ENCODE results near the gene KRTAP12-4. TPM values are rescaled to one million over a fixed set of nuclear protein-coding genes. Genes with fewer than 3 reads are reported as not detected.

KRTAP12-4 gene
- polyA plus RNA-seq, 1 donor from 2014 or later = not detected

GRCh38 chr21:44658913-44659595, 4.6 kb upstream of the KRTAP12-4 start:
- no peak overlapping the region for H3K27ac ChIP-seq (ENCODE audit: low read length)
- H4K20me1 ChIP-seq (ENCODE audit: insufficient read depth) = no peaks in the 10 kb centered on the region
- H3K9ac ChIP-seq (ENCODE audit: low read length) = no peak overlapping the region
- TF ChIP-seq TAF1 (IDR thresholded peaks at IDR 0.05; ENCODE audit: low read depth) (no peak), CTCF (IDR thresholded peaks at IDR 0.05; ENCODE audit: poor library complexity, severe bottlenecking) (no peak), SMC3 (conservative IDR thresholded peaks at IDR 0.05; ENCODE audit: poor library complexity) (no peak), EP300 (conservative IDR thresholded peaks at IDR 0.05; ENCODE audit: poor library complexity, severe bottlenecking) (no peak), POLR2AphosphoS5 (IDR thresholded peaks at IDR 0.05) (no peak), RAD21 (conservative IDR thresholded peaks at IDR 0.05) (no peak), REST (IDR thresholded peaks at IDR 0.05; ENCODE audit: borderline replicate concordance) (no peak), MXI1 (conservative IDR thresholded peaks at IDR 0.05; ENCODE audit: poor library complexity, severe bottlenecking) (no peak), EZH2 (IDR thresholded peaks at IDR 0.05; ENCODE audit: borderline replicate concordance, insufficient read depth, low read length, poor library complexity, severe bottlenecking) (no peak)
- no peaks in the 10 kb centered on the region for H3K79me2 ChIP-seq (replicated peaks; ENCODE audit: insufficient read depth, low read length)
- no peak overlapping the region for H3K4me3 ChIP-seq (ENCODE audit: low read length)
- H3F3A ChIP-seq (ENCODE audit: insufficient read depth, low read length, poor library complexity, severe bottlenecking) = no peaks in the 10 kb centered on the region
- H3K4me2 ChIP-seq (ENCODE audit: low read length) = no peak overlapping the region
- H3K36me3 ChIP-seq (ENCODE audit: insufficient read depth, low read length) = no peaks in the 10 kb centered on the region
- H2AFZ ChIP-seq (ENCODE audit: low read depth, low read length) = no peak overlapping the region
- no peaks in the 10 kb centered on the region for H3K27me3 ChIP-seq (ENCODE audit: insufficient read depth, low read depth, low read length)
- H3K9me2 ChIP-seq (ENCODE audit: insufficient read depth, low read length) = no peaks in the 10 kb centered on the region
- H3K9me3 ChIP-seq (ENCODE audit: low read length) = no peaks in the 10 kb centered on the region

GRCh38 chr21:44658541-44658910, 4.1 kb upstream of the KRTAP12-4 start:
- no peaks in the 10 kb centered on the region for H3F3A ChIP-seq (ENCODE audit: insufficient read depth, low read length, poor library complexity, severe bottlenecking)
- no peaks in the 10 kb centered on the region for H4K20me1 ChIP-seq (ENCODE audit: insufficient read depth)
- no peak overlapping the region for H3K9ac ChIP-seq (ENCODE audit: low read length)
- no peaks in the 10 kb centered on the region for H3K27me3 ChIP-seq (ENCODE audit: insufficient read depth, low read depth, low read length)
- H3K4me3 ChIP-seq (ENCODE audit: low read length) = no peak overlapping the region
- no peaks in the 10 kb centered on the region for H3K9me2 ChIP-seq (ENCODE audit: insufficient read depth, low read length)
- TF ChIP-seq REST (IDR thresholded peaks at IDR 0.05; ENCODE audit: borderline replicate concordance) (no peak), TAF1 (IDR thresholded peaks at IDR 0.05; ENCODE audit: low read depth) (no peak), RAD21 (conservative IDR thresholded peaks at IDR 0.05) (no peak), SMC3 (conservative IDR thresholded peaks at IDR 0.05; ENCODE audit: poor library complexity) (no peak), POLR2AphosphoS5 (IDR thresholded peaks at IDR 0.05) (no peak), CTCF (IDR thresholded peaks at IDR 0.05; ENCODE audit: poor library complexity, severe bottlenecking) (no peak), MXI1 (conservative IDR thresholded peaks at IDR 0.05; ENCODE audit: poor library complexity, severe bottlenecking) (no peak), EZH2 (IDR thresholded peaks at IDR 0.05; ENCODE audit: borderline replicate concordance, insufficient read depth, low read length, poor library complexity, severe bottlenecking) (no peak), EP300 (conservative IDR thresholded peaks at IDR 0.05; ENCODE audit: poor library complexity, severe bottlenecking) (no peak)
- H3K36me3 ChIP-seq (ENCODE audit: insufficient read depth, low read length) = no peaks in the 10 kb centered on the region
- no peaks in the 10 kb centered on the region for H3K79me2 ChIP-seq (replicated peaks; ENCODE audit: insufficient read depth, low read length)
- no peak overlapping the region for H3K4me2 ChIP-seq (ENCODE audit: low read length)
- H2AFZ ChIP-seq (ENCODE audit: low read depth, low read length) = no peak overlapping the region
- H3K9me3 ChIP-seq (ENCODE audit: low read length) = no peaks in the 10 kb centered on the region
- no peak overlapping the region for H3K27ac ChIP-seq (ENCODE audit: low read length)

Data from neural cell (in vitro differentiated cells).